Sigmoid colon (tissue), 7 donors: ENCODE measurements around the gene ANG. TPM values are rescaled to one million over a fixed set of nuclear protein-coding genes. Genes with fewer than 3 reads are reported as not detected.

Experiments
- DNase-seq: peaks from one replicate; pipeline ENCODE4 v3.0.0-alpha.2; 2019
- H3K27ac ChIP-seq, 4 donors: fragments of 200-600 bp; sonication (generic); one replicate each; pipeline ENCODE4 v1.5.1; 2016 to 2019; ENCODE audit warnings: mild to moderate bottlenecking in 1 of 4
- H3K27me3 ChIP-seq, 3 donors: fragments of 200-600 bp; sonication (generic); one replicate each; pipeline ENCODE4 v1.5.1; 2019; ENCODE audit warnings: mild to moderate bottlenecking in 1 of 3
- H3K36me3 ChIP-seq, 4 donors: fragments of 200-600 bp; sonication (generic); one replicate each; pipeline ENCODE4 v1.5.1; 2016 to 2019
- H3K4me1 ChIP-seq, 4 donors: fragments of 200-600 bp; sonication (generic); one replicate each; pipeline ENCODE4 v1.5.1; 2017 to 2019
- H3K4me3 ChIP-seq, 4 donors: fragments of 200-600 bp; sonication (generic); one replicate each; pipeline ENCODE4 v1.5.1; 2017 to 2019; ENCODE audit warnings: mild to moderate bottlenecking in 2 of 4, moderate library complexity in 1 of 4
- H3K9me3 ChIP-seq, 4 donors: fragments of 200-600 bp in 3 of 4; sonication (generic) in 3 of 4; one replicate each; pipeline versions ENCODE4 v1.5.1 to v1.6.1; 2013 to 2019
- CTCF ChIP-seq, 4 experiments: fragments of 450-650 bp in 3 of 4; fragments of 200-600 bp in 1 of 4; IDR thresholded peaks; one replicate each; pipeline ENCODE4 v1.5.1; 2016 to 2019; ENCODE audit warnings: antibody characterized with exemption in 4 of 4, mild to moderate bottlenecking in 3 of 4, moderate library complexity in 2 of 4
- EP300 ChIP-seq, 4 donors: sonication (generic); formaldehyde crosslinking; IDR thresholded peaks; one replicate each; pipeline ENCODE4 v1.6.1; 2017; ENCODE audit warnings: antibody characterized with exemption in 4 of 4
- POLR2A ChIP-seq, 2 donors: fragments of 450-650 bp; IDR thresholded peaks; one replicate each; pipeline ENCODE4 v1.6.1; 2016; ENCODE audit warnings: antibody characterized with exemption in 2 of 2, mild to moderate bottlenecking in 2 of 2, moderate library complexity in 2 of 2
- POLR2AphosphoS5 ChIP-seq, 4 donors: sonication (generic); formaldehyde crosslinking; IDR thresholded peaks; one replicate each; pipeline ENCODE4 v1.6.1; 2017; ENCODE audit warnings: antibody characterized with exemption in 4 of 4
- WGBS, 2 donors: extraction: QIAGEN DNeasy Blood & Tissue Kit; methylation state at CpG; one replicate each; pipeline ENCODE4 v1.1.7; 2013; 5-methylcytosine and 5-hydroxymethylcytosine counted together
- intact Hi-C: fragments of 100-400 bp; cut with DNase I; formaldehyde crosslinking; loops from one replicate; pipeline ENCODE4 v1.15.1; 2023
- polyA plus RNA-seq, 3 donors: library from polyadenylated mRNA; stranded (reverse); fragments of 200-250 nt; gene quantifications; one replicate each; pipeline ENCODE4 v1.2.3, GENCODE V29; 2013
- total RNA-seq, 4 donors: library from RNA; depleted of rRNA; stranded (reverse); fragments of >200 nt; gene quantifications; one replicate each; pipeline ENCODE4 v1.1.0, GENCODE V29; 2016
- donor health status: healthy with polysubstance abuse.
- donor health status: Bipolar disorder and iron deficiency.
- donor health status: healthy.

The ANG gene
- total and polyA plus RNA-seq, 7 donors: 13.3 to 44.4 (median 22.2) TPM

- intact Hi-C loops: no loop called here
- DNase-seq: no peak
- Histone ChIP-seq H3K9me3 (no peaks in the 10 kb centered on the region), H3K4me1 (no peaks in the 10 kb centered on the region), H3K36me3 (no peaks in the 10 kb centered on the region), H3K4me3 (no peak overlapping the region), H3K27ac (no peak overlapping the region), H3K27me3 (peaks cover 0 to 20% (median 0%) of the 10 kb centered on the region in 3 donors)
- 96 to 98% methylated on average over 1 of the region's 1 CpG for WGBS, 2 donors
- TF ChIP-seq POLR2A (IDR thresholded peaks at IDR 0.05): no peak
Measured at GRCh38 chr14:20645481-20645880, 43.1 kb upstream of the ANG start.

GRCh38 chr14:20652996-20653975, 35.3 kb upstream of the ANG start:
- Histone ChIP-seq H3K9me3 (no peaks in the 10 kb centered on the region), H3K27me3 (peaks cover 12 to 88% (median 56%) of the 10 kb centered on the region in 3 donors), H3K4me1 (peaks cover 0 to 8% (median 0%) of the 10 kb centered on the region in 4 donors), H3K4me3 (no peak overlapping the region), H3K27ac (no peak overlapping the region), H3K36me3 (no peaks in the 10 kb centered on the region)
- no peak for DNase-seq
- TF ChIP-seq POLR2AphosphoS5 (IDR thresholded peaks at IDR 0.05) (no peak), EP300 (IDR thresholded peaks at IDR 0.05) (no peak), POLR2A (IDR thresholded peaks at IDR 0.05) (no peak), CTCF (IDR thresholded peaks at IDR 0.05) (no peak)
- intact Hi-C loops: no loop called here
- 6 to 16% methylated on average over 39 of the region's 39 CpGs for whole genome bisulfite sequencing, 2 donors

- peaks cover 12 to 98% (median 70%) of the 10 kb centered on the region in 3 donors for H3K27me3 ChIP-seq
- TF ChIP-seq EP300 (IDR thresholded peaks at IDR 0.05) (no peak), CTCF (IDR thresholded peaks at IDR 0.05) (no peak), POLR2AphosphoS5 (IDR thresholded peaks at IDR 0.05) (no peak), POLR2A (IDR thresholded peaks at IDR 0.05) (no peak)
- peaks cover 0 to 8% (median 0%) of the 10 kb centered on the region in 4 donors for H3K4me1 ChIP-seq
- H3K4me3 ChIP-seq: no peak overlapping the region
- intact Hi-C loops: no loop called here
- 79 to 90% methylated on average over 4 of the region's 4 CpGs for WGBS, 2 donors
- H3K27ac ChIP-seq: no peak overlapping the region
- no peaks in the 10 kb centered on the region for H3K36me3 ChIP-seq
- no peaks in the 10 kb centered on the region for H3K9me3 ChIP-seq
- no peak for DNase-seq
Measured at GRCh38 chr14:20655851-20656250, 32.7 kb upstream of the ANG start.

DNA sequence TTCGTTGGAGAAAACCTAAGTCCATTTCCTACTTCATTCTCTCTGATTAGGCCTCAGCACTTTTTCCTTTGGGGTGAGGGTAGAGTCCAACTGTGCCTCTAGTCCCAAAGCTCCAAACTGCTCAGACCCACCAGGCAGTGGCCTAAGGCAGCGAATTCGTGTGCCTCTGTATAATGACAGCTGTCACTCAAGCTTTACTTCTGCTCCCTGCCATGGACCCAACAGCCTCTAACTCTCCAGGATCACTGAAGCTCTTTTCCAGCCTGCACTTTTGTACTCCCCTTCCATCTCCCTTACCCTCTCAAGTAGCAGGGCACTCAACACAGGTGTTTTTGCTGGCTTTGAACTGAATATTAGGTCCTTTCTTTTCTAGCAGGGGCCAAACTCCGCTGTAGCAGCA, 32.3 kb upstream of the ANG start:
- intact Hi-C loops: no loop called here
- DNase-seq: no peak
- no peak overlapping the region for H3K4me3 ChIP-seq
- H3K36me3 ChIP-seq: no peaks in the 10 kb centered on the region
- H3K4me1 ChIP-seq: peaks cover 0 to 8% (median 0%) of the 10 kb centered on the region in 4 donors
- 83 to 90% methylated on average over 4 of the region's 4 CpGs for WGBS, 2 donors
- peaks cover 12 to 96% (median 67%) of the 10 kb centered on the region in 3 donors for H3K27me3 ChIP-seq
- no peak for TF ChIP-seq CTCF (IDR thresholded peaks at IDR 0.05)
- TF ChIP-seq POLR2AphosphoS5 (IDR thresholded peaks at IDR 0.05): no peak
- no peak for TF ChIP-seq POLR2A (IDR thresholded peaks at IDR 0.05)
- no peak for TF ChIP-seq EP300 (IDR thresholded peaks at IDR 0.05)
- no peak overlapping the region for H3K27ac ChIP-seq
- no peaks in the 10 kb centered on the region for H3K9me3 ChIP-seq
